ENCODE results near the gene GGPS1.

DNA sequence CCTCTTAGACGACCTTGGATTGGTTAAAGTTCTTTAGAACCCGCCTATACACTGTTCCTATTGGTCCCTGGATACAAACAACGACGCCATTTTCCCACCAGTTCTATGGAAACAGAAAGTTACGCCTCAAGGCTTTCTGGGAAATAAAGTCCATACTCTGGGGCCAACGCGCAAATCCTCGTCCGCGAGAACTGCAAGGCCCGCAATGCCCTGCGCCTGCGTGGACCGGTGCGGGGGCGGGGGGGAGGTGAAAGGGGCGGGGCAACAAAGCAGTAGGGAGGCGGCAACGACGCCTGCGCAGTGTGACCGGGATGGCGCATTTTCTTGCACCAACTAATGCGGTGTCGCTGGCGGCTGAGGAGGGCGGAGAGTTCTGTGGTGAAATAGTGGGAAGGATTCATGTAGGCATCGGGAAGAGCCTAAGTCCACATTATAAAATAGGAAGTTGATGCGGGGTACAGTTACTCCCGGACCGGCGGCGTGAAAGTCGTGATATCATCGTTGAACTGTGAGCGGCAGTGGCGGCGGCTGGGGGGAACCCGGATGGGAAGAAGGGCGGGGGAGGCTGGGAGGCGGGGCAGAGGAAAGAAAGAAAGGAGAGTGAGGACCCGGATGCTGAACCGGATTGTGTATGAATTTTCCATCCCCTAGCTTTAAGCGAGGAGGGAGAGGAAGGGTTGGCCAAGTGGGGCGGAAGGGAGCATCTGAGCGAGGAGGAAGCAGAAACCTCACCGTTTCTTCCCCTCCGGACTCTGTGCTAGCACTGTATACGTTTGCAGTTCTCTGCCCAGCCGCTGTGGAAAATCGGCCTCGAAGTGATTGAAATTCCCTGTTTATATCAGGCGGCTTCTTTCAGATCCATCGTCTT is at the start of gene GGPS1:
- TF ChIP-seq, protein P1, sequence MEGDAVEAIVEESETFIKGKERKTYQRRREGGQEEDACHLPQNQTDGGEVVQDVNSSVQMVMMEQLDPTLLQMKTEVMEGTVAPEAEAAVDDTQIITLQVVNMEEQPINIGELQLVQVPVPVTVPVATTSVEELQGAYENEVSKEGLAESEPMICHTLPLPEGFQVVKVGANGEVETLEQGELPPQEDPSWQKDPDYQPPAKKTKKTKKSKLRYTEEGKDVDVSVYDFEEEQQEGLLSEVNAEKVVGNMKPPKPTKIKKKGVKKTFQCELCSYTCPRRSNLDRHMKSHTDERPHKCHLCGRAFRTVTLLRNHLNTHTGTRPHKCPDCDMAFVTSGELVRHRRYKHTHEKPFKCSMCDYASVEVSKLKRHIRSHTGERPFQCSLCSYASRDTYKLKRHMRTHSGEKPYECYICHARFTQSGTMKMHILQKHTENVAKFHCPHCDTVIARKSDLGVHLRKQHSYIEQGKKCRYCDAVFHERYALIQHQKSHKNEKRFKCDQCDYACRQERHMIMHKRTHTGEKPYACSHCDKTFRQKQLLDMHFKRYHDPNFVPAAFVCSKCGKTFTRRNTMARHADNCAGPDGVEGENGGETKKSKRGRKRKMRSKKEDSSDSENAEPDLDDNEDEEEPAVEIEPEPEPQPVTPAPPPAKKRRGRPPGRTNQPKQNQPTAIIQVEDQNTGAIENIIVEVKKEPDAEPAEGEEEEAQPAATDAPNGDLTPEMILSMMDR (conservative IDR thresholded peaks at IDR 0.05; ENCODE audit: low read length), result no peak
- no peak for TF ChIP-seq EZH2phosphoT487 (IDR thresholded peaks at IDR 0.05; ENCODE audit: borderline replicate concordance, low read depth, low read length)
